ENCODE measurements around the gene HBP1.
"Not testable (repeated sequence)": the region's sequence is repeated elsewhere in the genome, so short reads cannot be mapped to it uniquely, and the experiment has no call there.

- not testable (repeated sequence) for TF ChIP-seq CTCF (IDR thresholded peaks at IDR 0.05; ENCODE audit: control extremely low read depth in 1 of 3, insufficient read depth in 1 of 3, low read depth in 1 of 3, low read length in 3 of 3); POLR2A (IDR thresholded peaks at IDR 0.05; ENCODE audit: control extremely low read depth in 1 of 2, low read depth in 2 of 2, low read length in 2 of 2)
Observed at GRCh38 chr7:107155726-107156125, 13.1 kb upstream of the HBP1 start.

Data from H1 (cell line).